ENCODE measurements around the gene ESRRG.
"Not testable (repeated sequence)": the region's sequence is repeated elsewhere in the genome, so short reads cannot be mapped to it uniquely, and the experiment has no call there.

Gene ESRRG

DNA sequence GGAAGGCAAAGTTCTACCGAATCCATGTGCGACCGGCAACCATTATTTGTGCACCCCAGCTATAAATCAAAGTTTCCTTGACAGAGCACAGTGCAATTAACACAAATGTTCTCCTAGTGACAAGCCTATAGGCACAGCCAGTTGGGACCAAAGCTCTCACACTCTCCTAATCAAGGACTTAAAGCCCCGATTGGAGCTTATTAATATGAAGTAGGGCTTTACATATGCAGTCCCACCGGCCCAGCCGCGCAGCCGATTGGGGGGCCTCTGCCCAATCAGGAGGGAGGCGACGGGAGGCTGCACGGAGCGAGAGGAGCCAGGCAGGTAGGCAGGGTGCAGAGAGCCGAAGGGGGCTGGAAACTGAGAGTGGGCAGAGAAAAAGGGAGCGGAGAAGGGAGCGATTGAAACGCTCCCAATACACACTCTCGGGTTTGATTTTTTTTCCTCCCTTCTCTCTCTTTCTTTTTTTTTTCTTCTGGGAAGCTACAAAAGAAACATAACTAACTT, at the start of gene ESRRG:
TSS of gene ESRRG (minus strand) at position 156 of the 507 bp plus-strand sequence. CDS start at position 26, 130 bp downstream.
- peak; percentile 93 for DNase-seq

DNA sequence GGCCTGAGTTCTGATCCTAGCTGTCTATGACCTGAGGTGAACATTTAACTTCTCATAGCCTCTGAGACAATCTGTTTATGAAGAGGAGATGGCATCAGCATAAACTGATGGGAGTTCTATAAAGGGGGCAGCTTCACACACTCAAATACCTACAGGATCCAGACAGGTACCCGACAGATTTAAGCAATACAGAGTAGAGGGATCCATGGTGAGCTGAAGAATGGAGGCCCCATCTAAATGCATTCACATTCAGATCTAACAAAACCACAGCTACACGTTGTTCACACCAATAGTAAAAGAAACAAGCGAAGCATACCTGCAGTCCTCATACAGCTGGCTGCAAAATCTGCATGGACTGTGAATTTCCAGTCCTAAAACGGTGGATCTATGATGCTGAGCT, 48.7 kb upstream of the ESRRG start:
- DNase-seq: no peak

DNA sequence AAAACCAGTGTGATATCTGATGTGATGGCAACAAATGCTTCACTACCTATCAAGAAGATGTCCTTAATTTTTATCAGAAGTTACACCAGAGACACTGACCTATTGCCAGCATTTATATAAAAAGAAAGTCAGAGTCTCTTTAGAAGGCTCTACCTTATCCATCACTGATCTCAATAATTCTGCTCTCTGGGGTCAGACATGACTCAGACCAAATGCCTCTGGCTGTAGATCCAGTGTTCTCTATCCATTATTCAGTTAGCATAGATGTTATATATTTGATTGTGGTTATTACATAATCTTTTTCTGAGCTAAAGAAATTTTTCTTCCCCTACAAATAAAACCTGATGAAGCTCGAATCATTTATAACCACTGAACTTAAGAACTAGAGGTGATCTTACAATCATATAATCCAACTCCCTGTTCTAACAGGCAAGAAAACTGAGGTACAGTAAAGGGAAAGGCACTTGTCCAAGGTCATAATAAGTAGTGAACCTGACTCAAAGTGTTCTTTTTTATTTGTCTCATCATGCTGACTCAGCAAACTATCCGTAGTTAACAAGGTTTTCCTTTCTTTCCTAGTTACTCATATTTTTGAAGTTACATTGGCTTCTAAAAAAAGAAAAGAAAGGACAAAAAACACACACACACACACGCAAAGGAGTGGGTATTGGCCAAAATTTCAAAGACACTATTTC, 43.6 kb upstream of the ESRRG start:
- DNase-seq: no peak

DNA sequence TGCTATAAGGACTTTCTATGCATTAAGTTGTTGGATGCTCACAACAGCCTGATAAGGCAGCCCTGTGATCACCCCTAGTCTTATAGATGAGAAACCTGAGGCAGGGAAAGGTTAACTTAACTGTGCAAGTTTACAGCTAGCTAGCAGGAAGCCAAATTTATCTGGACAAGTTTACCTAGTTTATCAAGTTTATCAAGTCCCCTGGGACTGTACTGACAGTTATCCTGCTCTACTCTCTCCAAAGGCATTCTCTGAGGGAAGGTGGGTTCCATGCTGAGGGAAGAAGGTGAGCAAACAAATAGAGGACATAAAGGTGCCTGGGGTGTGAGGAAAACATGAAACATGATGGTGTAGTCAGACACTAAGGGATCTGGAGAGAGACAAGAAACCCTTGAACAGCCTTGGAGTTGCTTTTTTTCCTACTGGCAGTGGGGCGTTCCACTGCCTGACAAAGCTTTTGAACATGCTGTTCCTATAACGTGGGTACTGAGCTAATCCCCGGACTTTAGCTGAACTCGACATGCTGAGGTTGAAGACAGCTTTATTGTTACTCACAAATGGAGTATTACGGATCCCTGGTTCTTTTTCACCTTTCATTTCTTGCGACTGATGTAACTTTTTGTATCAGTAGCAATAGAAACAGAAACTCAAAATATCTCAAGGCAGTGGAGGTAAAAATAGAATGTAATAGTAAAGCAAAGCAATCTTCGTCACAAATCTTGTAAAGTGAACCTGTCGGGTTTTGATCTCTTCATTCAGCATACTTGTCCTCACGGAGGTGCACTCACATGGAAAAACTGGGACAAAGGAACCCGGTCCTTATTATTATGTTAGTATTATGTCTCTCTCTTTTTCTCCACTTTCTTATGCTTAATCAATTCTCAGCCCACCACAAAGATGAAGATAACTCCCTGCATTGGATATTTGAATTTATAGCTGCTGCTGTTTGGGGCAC, 42.4 kb upstream of the ESRRG start:
- no peak for DNase-seq

DNA sequence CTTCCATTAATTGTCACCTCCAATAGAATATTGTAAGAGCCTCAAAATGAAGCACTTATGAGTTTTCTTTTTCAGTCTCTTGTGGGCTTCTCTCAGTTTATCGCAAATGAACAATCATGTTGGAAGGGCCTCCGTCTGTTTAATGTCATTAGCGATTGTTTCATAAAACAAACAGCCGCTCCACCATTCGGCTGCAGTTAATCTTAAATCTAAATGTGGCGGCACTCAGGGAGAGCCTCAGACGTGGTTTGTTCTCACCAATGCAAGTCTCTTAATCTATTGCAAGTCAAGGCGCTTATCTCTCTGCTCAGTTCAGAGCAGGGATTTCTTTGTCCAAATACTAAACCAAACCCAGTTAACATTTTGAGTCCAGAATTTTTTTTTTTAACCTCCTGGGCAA, 34.9 kb upstream of the ESRRG start:
- no peak for DNase-seq

DNA sequence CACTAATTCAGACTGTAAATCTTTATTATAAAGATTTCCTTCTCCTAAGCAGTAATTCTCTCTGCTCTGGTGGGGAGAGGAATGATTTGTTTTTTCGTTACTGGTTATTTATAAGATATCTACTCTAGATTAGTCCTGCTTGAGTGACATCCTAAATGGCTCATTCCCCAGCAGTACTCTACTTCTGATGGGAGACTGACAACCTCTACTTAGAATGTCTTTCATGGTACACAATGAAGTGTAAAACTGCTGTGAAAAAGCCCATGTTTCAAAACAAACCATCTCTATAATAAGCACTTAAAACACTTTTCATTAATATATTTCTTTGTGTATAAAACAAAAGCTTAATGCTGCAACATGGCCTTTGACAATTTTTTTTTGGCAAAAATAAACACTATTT, 33.9 kb upstream of the ESRRG start:
- DNase-seq: no peak

DNA sequence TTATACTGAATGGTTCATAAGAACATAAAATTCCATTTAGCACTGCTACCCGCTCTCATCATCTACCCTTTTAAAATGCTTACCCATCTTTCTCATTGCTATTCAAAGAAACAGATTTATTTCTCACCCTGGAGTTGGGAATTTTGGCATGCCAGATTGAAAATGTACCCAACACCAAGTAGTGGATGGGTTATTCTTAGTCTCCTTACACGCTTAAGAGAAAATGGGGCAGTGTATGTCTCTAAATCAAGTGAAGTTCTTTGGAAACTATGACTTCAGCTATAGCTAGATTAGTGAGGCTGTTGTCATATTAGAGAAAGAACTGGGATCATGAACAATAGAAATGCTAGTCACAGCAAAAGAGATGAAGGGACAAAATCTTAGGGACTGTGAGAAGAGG, 27.7 kb upstream of the ESRRG start:
- no peak for DNase-seq

DNA sequence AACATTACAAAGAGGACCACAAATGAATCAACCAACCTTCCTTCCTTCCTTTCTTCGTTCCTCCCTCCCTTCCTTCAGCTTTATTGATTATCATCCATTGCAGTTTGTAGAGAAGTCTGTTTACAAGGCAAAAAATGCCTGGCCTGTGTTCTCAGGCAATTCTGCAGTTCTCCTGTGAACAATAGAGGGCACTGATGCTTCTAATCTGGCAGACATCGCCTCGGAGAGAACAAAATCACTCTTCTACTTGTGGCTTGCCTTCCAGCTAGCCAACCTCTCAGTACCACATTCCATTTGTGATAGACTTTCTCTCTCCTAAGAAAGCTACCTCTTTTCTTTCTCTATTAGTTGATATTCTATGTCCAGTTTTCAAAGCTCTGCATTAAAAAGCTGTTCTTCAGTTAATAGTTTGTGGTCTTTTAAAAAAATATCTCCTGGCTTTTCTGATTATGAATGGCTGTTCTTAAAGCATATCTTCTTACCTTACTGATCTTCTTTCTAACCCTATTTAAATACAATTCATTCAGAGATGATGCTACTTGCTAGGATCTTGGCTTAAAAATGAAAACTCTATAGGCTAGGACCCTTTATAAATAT, 26.9 kb upstream of the ESRRG start:
- peak; percentile 72 for DNase-seq

DNA sequence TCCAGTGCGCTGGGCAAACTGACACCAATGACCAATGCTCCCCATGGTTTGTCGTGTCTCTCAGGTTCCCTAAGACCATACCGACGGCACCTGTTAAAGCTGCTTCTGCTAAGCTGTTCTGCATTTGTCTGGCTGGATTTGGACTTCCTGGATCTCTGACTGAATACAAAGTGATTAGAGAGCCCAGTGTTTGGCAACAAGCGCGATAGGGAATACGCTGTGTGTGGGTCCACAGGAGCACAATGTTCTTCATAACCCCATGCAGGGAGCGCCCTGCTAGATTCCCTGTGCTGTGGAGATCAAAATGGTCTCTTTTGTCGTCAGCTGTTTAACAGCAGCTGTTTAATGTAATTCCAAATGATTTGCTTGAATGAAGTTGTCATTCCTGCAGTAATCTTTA, 26.0 kb upstream of the ESRRG start:
- no peak for DNase-seq

DNA sequence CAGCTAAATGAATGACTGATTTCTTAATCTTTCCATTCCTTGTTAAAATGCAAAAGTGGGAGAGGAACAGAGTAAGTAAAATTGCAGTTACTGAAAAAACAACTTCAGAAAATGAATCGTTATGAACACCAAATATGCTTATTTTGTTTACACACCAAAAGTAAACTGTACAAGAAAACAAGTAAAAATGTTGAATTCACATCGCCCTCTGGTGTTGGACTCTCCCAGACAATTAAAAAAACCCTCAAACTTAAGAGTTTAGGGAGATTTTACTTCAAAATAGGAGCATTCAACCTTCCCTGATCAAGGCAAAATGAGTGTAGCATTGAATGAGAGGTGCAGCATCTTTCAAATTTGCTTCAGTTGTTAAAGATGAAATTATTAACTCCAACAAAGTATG, 19.4 kb upstream of the ESRRG start:
- DNase-seq: peak; percentile 5

DNA sequence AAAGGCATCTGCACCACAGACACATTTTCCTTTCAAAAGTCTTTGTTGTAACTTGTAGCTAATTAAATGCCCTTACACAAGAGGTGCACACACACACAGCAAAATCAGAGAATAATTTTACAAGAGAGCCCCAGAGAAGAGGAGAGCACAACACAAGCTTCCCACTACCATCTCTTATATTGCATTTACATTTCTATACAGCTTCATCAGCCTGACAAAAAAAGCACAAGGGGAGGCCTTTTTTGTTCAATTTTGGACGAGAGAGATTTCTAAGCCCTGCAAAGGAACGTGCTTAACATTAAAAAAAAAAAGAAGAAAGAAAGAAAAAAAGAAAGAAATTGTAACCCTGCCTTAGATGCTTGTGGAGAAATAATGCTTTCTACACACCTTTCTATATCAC, 17.1 kb upstream of the ESRRG start:
- no peak for DNase-seq

DNA sequence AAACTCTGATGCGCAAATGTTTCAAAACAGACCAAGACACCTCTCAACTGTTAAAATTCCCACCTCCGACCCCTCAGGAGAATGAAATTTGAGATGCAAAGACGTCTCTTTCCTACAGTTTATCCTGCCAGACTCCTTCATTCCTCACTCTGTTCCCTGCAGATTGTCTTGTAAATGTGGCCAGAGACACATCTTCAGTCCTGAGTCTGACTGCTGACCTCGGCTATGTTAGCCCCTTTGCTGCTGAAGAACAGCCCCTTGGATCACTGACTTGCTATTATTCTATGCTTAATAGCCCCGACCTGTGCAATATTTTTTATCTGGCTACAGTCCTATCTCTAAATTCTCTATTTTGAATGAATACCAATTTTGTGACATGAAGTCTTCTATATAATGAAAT, 16.6 kb upstream of the ESRRG start:
- DNase-seq: no peak

DNA sequence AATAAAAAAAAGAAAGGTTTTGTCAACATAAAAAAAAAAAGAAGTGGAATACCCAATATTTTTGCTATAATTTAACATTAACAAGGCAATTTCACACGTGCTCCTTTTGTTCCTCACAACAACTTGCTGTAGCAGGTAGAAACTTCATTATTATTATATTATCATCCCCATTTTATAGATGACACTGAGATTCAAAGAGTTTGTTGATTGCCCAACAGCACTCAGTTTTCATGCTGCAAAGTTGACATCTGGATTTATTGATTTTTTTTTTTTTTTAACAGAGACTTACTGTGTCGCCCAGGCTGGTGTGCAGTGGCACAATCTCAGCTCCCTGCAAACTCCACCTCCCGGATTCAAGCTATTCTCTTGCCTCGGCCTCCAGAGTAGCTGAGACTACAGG, 8.9 kb upstream of the ESRRG start:
- no peak for DNase-seq

DNA sequence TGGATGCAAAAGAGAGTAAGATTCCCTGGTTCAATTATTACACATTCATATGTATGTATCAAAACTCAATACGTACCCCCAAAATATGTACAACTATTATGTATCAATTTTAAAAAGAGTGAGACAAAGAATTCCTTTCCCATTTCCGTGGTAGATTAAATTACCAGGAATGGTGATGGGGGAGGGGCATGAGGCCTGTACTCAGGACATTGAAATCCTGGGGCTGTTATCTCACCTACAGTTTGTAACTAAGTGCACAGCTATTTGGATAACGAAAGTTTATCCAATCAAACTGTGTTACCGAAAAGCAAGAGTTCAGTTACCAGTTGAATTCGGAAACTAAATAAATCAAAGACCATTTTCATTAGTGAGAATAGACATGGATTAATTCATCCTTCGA, 8.3 kb upstream of the ESRRG start:
- no peak for DNase-seq

DNA sequence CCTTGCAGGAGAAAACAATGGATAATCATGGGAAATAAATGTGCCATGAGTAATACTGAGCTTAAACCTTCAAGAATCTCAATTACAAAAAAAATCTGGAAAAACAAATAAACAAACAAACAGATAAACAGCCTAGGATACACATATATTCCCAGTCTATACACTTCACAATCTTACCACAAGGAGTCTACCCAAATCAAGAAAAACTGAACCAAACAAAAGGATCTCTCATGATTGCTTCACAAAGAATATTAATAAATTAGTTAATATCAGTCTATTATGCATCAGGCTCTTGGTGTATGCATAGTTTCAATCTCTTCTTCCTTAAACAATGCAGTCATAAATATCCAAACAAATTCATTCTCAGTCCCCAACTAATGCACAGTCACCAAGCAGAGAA, 3.2 kb upstream of the ESRRG start:
- DNase-seq: no peak

DNA sequence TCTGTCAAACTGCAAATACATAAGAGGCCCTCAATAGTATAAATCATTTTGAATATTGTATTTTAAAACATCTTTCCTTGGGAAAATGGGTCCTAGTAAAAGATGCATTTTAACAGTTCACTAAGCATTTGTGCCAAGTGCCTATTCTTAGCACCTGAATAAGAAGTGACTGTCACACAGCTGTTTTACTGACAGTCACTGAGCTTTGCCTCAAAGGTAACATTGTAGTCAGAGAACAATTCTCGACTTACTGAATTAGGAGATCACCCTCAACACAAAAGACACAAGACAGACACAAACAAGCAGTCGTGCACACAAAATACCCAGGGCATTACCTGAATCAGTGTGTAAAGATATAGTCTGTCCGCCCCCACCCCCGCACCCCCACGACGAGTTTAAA, 408 bp downstream of the ESRRG start:
- DNase-seq: peak; percentile 58

DNA sequence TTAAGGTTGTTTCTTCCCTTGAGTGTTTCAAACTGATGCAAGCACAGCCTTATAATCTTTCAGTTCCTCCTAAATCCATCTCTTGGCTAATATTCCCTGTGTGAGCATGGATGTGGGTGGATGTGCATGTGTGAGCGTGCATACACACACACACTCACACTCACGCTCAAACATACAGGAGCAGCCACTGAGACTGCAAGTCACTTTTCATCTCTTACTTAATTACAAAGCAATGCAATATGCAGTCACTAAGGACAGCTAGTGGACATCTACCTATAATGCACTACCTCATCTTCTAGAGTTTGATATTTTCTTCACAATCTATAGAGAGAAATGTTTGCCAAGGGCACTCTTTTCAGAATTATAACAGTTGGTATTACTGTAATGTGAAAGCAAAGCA, 1.4 kb downstream of the ESRRG start:
- peak; percentile 19 for DNase-seq

DNA sequence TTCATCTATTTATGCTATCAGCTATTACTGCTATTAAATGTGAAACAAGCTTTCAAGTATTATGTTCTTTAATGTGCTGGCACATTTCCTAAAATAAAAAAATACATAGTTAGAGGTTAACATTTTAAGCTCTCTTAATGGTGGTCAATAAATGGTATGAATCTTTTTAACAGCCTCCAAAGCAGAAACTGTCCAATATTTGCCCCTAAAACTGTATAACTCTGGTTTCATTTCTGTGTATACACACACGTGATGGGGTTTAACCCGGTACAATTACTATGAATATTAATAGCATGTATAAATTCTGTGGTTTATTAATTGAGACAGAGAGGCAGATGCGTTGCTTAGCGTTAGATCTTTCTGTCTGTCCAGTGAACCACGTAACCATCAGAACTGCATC, 2.2 kb downstream of the ESRRG start:
- no peak for DNase-seq

DNA sequence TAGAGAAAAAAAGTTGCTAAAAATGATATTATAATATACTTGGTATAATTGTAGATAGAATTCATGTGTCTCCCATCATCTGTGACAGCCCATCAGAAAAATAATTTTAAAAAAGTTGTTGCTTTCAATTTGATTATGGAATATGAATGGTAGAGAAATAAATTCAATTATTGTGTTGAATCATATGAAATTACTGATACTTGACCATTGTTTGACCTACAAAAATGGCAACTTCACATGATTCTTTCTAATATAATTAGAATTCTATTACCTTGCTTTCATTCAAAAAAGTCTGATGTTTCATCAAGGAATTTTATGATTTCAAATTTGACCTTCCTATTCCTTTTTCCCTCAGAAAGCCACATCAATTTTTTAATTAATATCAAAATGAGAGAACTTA, 11.5 kb downstream of the ESRRG start:
- no peak for DNase-seq

DNA sequence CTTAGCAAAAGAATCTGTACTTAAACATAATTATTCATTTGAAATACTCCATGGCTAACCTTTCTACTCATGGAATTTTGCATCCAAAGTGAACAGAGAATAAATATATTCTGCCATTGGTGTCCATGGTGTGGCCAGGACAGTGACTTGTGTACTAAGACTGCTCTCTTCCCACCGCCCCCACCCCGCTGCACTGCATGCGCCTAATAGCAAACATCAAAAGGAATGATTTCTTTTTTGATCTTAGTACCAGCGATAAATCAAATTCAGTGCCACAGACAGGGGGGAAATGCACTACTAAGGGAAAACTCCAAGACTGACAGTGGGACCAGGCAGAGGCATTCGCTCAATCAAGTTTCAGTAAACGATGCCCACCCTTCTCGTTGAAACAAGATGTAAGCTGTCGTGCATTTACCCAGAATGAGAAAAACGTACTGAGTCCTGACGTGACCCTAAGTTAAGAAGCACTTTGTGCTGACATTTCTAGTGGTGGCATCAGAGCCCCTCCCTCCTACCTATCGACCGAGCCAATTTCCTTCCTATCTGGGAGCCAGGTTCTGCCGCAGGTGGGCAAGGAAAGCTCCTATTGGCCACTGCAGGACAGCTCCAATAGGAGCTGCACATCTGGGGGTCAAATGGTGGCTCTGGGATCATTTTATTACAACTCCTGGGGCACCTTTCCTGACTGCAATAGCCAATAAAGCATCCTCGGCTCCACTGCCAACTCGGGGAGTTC, 12.5 kb downstream of the ESRRG start:
- DNase-seq: no peak

DNA sequence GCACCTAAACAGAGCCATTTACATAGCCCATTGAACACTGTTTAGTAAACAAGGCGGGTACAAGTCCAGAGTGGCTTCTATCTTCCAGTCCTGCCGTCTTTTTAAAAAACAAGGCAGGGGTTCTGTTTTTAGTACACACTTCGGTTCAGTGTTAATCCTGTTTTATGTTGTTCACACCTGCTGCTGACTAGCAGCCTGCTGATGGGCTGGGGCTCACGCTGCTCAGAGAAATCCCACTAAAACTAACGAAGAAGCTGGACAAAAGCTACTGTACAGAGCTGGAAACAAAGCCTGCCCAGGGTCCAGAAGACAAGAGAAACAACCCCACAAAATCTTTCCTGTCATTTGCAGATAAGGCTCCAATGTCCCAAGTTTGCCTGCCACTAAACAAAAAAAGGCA, 13.2 kb downstream of the ESRRG start:
- peak; percentile 76 for DNase-seq

DNA sequence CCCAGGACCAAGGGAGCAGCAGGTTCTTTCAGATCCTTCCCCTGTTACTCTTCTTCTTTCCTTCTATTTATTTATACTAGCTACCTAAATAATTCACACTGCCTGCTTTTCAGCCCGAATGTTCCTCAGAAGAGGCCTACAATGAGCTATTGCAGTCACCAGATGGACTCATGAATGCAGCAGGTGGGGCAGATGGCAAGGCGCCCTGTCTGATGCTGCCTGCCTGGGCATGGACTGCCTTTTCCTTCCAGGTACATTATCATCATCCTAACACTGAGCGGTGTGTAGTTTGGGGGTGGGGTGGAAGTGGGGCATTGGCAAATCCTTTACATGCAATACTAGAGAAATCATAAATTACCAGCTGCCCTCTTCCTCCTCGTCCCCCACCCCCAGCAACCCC, 17.6 kb downstream of the ESRRG start:
- peak; percentile 93 for DNase-seq

DNA sequence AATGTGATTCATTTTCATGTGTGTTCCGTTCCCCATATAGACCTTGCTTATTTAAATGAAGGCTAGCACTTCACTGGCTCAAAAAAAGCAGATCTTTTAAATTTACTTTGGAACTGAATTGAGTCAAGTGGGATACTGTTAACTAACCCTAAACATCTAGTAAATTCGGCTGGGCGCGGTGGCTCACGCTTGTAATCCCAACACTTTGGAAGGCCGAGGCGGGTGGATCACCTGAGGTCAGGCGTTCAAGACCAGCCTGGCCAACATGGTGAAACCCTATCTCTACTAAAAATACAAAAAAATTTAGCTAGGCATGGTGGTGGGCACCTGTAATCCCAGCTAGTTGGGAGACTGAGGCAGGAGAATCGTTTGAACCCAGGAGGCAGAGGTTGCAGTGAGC, 19.2 kb downstream of the ESRRG start:
- not testable (repeated sequence) for DNase-seq

Data from NCI-H345 (cell line).